H1 (cell line): Measurements from ENCODE around the gene ETV5. TPM values are rescaled to one million over a fixed set of nuclear protein-coding genes. Genes with fewer than 3 reads are reported as not detected.

ENCODE experiments used
- CTCF ChIA-PET: fragments of 300-600 bp; sonication (Branson Sonifier 250); formaldehyde crosslinking; loops from one replicate; lab custom pipeline; 2021; ENCODE audit not compliant: partially characterized antibody; lab: Charles Lee
- POLR2A ChIA-PET: fragments of 300-600 bp; sonication (Branson Sonifier 250); formaldehyde crosslinking; loops from one replicate; lab custom pipeline; 2021; ENCODE audit warnings: inconsistent platforms; ENCODE audit not compliant: partially characterized antibody; lab: Charles Lee
- DNase-seq, 2 experiments: peaks; one replicate each; pipeline versions ENCODE4 v3.0.0 to v3.0.0-alpha.2; 2010 to 2022; ENCODE audit warnings: low spot score in 2 of 2, low read depth in 1 of 2, mixed read lengths in 1 of 2
- FAIRE-seq: peaks from 2 replicates; lab custom pipeline; 2011; peaks lifted over from hg19 to GRCh38; lab: Jason Lieb, UNC
- H2AFZ ChIP-seq: 2 replicates; pipeline ENCODE4 v1.8.1; 2012; ENCODE audit warnings: low read length, inconsistent platforms
- H2AK5ac ChIP-seq: 2 replicates; pipeline ENCODE4 v1.6.1; 2013; ENCODE audit warnings: low read depth, low read length
- H2BK120ac ChIP-seq: replicated peaks from 2 replicates; pipeline ENCODE3; 2013; ENCODE audit warnings: low read depth, low read length, inconsistent platforms
- H2BK12ac ChIP-seq: 2 replicates; pipeline ENCODE4 v1.6.1; 2013; ENCODE audit warnings: low read depth, low read length
- H2BK15ac ChIP-seq: 2 replicates; pipeline ENCODE4 v1.6.1; 2013; ENCODE audit warnings: low read length
- H2BK20ac ChIP-seq: 2 replicates; pipeline ENCODE4 v1.6.1; 2013; ENCODE audit warnings: low read length
- H2BK5ac ChIP-seq: 2 replicates; pipeline ENCODE4 v1.6.1; 2013; ENCODE audit warnings: low read depth, low read length
- H3K14ac ChIP-seq: 2 replicates; pipeline ENCODE4 v1.6.1; 2013; ENCODE audit warnings: inconsistent platforms; ENCODE audit not compliant: insufficient read length
- H3K18ac ChIP-seq: 2 replicates; pipeline ENCODE4 v1.6.1; 2013; ENCODE audit warnings: low read length; ENCODE audit errors: extremely low read depth
- H3K23ac ChIP-seq: 2 replicates; pipeline ENCODE4 v1.6.1; 2013; ENCODE audit warnings: inconsistent platforms; ENCODE audit not compliant: insufficient read length
- H3K23me2 ChIP-seq: 2 replicates; pipeline ENCODE4 v1.6.1; 2013; ENCODE audit warnings: low read depth, low read length
- H3K27ac ChIP-seq: 2 replicates; pipeline ENCODE4 v1.6.1; 2011; ENCODE audit warnings: low read depth, low read length, inconsistent platforms
- H3K27me3 ChIP-seq, 4 experiments: replicated peaks in 1 of 4; 1 replicate in 1 of 4; 2 replicates in 3 of 4; pipeline versions ENCODE4 v1.6.1 to v1.8.1; 2011 to 2013; ENCODE audit warnings: low read length in 3 of 4, mild to moderate bottlenecking in 3 of 4, inconsistent platforms in 2 of 4, mixed read lengths in 2 of 4, moderate library complexity in 1 of 4; ENCODE audit not compliant: control insufficient read depth in 3 of 4, insufficient read depth in 3 of 4; ENCODE audit errors: extremely low read depth in 1 of 4
- H3K36me3 ChIP-seq, 4 experiments: 2 replicates each; pipeline versions ENCODE4 v1.6.1 to v1.8.1; 2011 to 2013; ENCODE audit warnings: mild to moderate bottlenecking in 4 of 4, low read length in 3 of 4, moderate library complexity in 2 of 4, control low read depth in 1 of 4, inconsistent platforms in 1 of 4; ENCODE audit not compliant: insufficient read depth in 4 of 4, control insufficient read depth in 2 of 4
- H3K4ac ChIP-seq: replicated peaks from 2 replicates; pipeline ENCODE3; 2013; ENCODE audit warnings: low read length, low read depth, mixed read lengths, inconsistent platforms; ENCODE audit not compliant: insufficient read length
- H3K4me1 ChIP-seq, 4 experiments: replicated peaks in 1 of 4; 1 replicate in 1 of 4; 2 replicates in 3 of 4; pipeline versions ENCODE4 v1.6.1 to v1.8.1; 2011 to 2013; ENCODE audit warnings: low read length in 3 of 4, inconsistent platforms in 2 of 4, mixed read lengths in 1 of 4; ENCODE audit not compliant: insufficient read depth in 4 of 4, control insufficient read depth in 3 of 4
- H3K4me2 ChIP-seq, 2 experiments: 2 replicates each; pipeline versions ENCODE4 v1.6.1 to v1.8.1; 2011 to 2013; ENCODE audit warnings: low read depth in 2 of 2, low read length in 2 of 2, control low read depth in 1 of 2, inconsistent platforms in 1 of 2, mild to moderate bottlenecking in 1 of 2; ENCODE audit not compliant: insufficient read depth in 1 of 2
- H3K4me3 ChIP-seq, 4 experiments: fragments of 200-600, 300-600 bp in 1 of 4; sonication (generic), shearing (Covaris generic), sonication (Bioruptor Twin) in 1 of 4; 2 replicates each; pipeline versions ENCODE4 v1.5.1 to v1.8.1; 2011 to 2016; ENCODE audit warnings: low read length in 4 of 4, low read depth in 3 of 4, control low read depth in 2 of 4, inconsistent platforms in 2 of 4, mild to moderate bottlenecking in 2 of 4, mixed read lengths in 1 of 4, moderate library complexity in 1 of 4; ENCODE audit not compliant: insufficient read depth in 2 of 4; ENCODE audit errors: extremely low read depth in 1 of 4
- H3K56ac ChIP-seq: replicated peaks from 2 replicates; pipeline ENCODE3; 2013; ENCODE audit warnings: low read depth, mild to moderate bottlenecking, mixed read lengths, low read length, inconsistent platforms; ENCODE audit not compliant: insufficient read length
- H3K79me1 ChIP-seq: 2 replicates; pipeline ENCODE4 v1.6.1; 2013; ENCODE audit warnings: low read depth, low read length, control low read depth
- H3K79me2 ChIP-seq, 2 experiments: 2 replicates each; pipeline versions ENCODE4 v1.6.1 to v1.8.1; 2012 to 2013; ENCODE audit warnings: low read length in 2 of 2, mild to moderate bottlenecking in 2 of 2, inconsistent platforms in 1 of 2; ENCODE audit not compliant: insufficient read depth in 2 of 2, control insufficient read depth in 1 of 2
- H3K9ac ChIP-seq, 4 experiments: replicated peaks in 1 of 4; 1 replicate in 1 of 4; 2 replicates in 3 of 4; pipeline versions ENCODE4 v1.6.1 to v1.8.1; 2011 to 2013; ENCODE audit warnings: low read depth in 3 of 4, low read length in 3 of 4, control low read depth in 2 of 4, mild to moderate bottlenecking in 2 of 4, moderate library complexity in 2 of 4, inconsistent platforms in 1 of 4; ENCODE audit errors: extremely low read depth in 1 of 4
- H3K9me3 ChIP-seq, 2 experiments: 2 replicates each; pipeline versions ENCODE4 v1.6.1 to v1.8.1; 2012 to 2013; ENCODE audit warnings: mild to moderate bottlenecking in 2 of 2, moderate library complexity in 2 of 2, control low read depth in 1 of 2, inconsistent platforms in 1 of 2, low read depth in 1 of 2, low read length in 1 of 2, mixed read lengths in 1 of 2; ENCODE audit not compliant: insufficient read depth in 2 of 2
- H4K20me1 ChIP-seq, 2 experiments: replicated peaks in 1 of 2; 2 replicates each; pipeline versions ENCODE3 to v1.8.1; 2011 to 2013; ENCODE audit warnings: inconsistent platforms in 2 of 2, low read length in 2 of 2, mild to moderate bottlenecking in 1 of 2; ENCODE audit not compliant: insufficient read depth in 2 of 2, control insufficient read depth in 1 of 2
- H4K5ac ChIP-seq: 2 replicates; pipeline ENCODE4 v1.6.1; 2013; ENCODE audit warnings: low read length, low read depth, mixed read lengths, inconsistent platforms; ENCODE audit not compliant: insufficient read length
- H4K8ac ChIP-seq: 2 replicates; pipeline ENCODE4 v1.8.0; 2013; ENCODE audit warnings: mild to moderate bottlenecking, moderate library complexity, low read length, inconsistent platforms; ENCODE audit not compliant: insufficient read depth; ENCODE audit errors: extremely low read depth
- H4K91ac ChIP-seq: replicated peaks from 2 replicates; pipeline ENCODE3; 2013; ENCODE audit warnings: low read length, mixed read lengths, inconsistent platforms; ENCODE audit not compliant: insufficient read length
- CEBPB ChIP-seq: IDR thresholded peaks from 2 replicates; pipeline ENCODE4 v1.6.1; 2012; ENCODE audit warnings: low read depth, low read length
- CTCF ChIP-seq, 3 experiments: IDR thresholded peaks; 1 replicate in 2 of 3; 2 replicates in 1 of 3; pipeline versions ENCODE4 v1.5.1 to v1.6.1; 2011; ENCODE audit warnings: low read length in 3 of 3, mild to moderate bottlenecking in 3 of 3, inconsistent platforms in 2 of 3, low read depth in 1 of 3, moderate library complexity in 1 of 3; ENCODE audit not compliant: insufficient read depth in 1 of 3; ENCODE audit errors: control extremely low read depth in 1 of 3
- MAX ChIP-seq: IDR thresholded peaks from 2 replicates; pipeline ENCODE4 v1.6.1; 2012; ENCODE audit warnings: inconsistent platforms
- RAD21 ChIP-seq, 2 experiments: IDR thresholded peaks in 1 of 2; conservative IDR thresholded peaks in 1 of 2; 2 replicates each; pipeline ENCODE4 v1.6.1; 2011; ENCODE audit warnings: low read depth in 2 of 2, low read length in 2 of 2, improper control_type of control experiment in 1 of 2, inconsistent platforms in 1 of 2, mild to moderate bottlenecking in 1 of 2, moderate library complexity in 1 of 2
- TAF1 ChIP-seq: IDR thresholded peaks from 2 replicates; pipeline ENCODE4 v1.6.1; 2011; ENCODE audit warnings: mild to moderate bottlenecking, low read depth, low read length
- YY1 ChIP-seq: IDR thresholded peaks from 2 replicates; pipeline ENCODE4 v1.6.1; 2011; ENCODE audit warnings: low read depth, mild to moderate bottlenecking, low read length
- WGBS, 2 experiments: shearing (Covaris generic) in 1 of 2; methylation state at CpG; one replicate each; pipeline versions ENCODE4 v1.1.6 to v1.1.7; 2013 to 2015; ENCODE audit warnings: low lambda C conversion rate in 2 of 2, mixed read lengths in 2 of 2, inconsistent platforms in 1 of 2, low coverage in 1 of 2, missing lambda C conversion rate in 1 of 2; ENCODE audit not compliant: insufficient replicate concordance in 2 of 2, insufficient coverage in 1 of 2, insufficient read length in 1 of 2; ENCODE audit errors: extremely low coverage in 1 of 2, missing lambda C conversion rate in 1 of 2; 5-methylcytosine and 5-hydroxymethylcytosine counted together
- polyA plus RNA-seq, 7 experiments: library from polyadenylated mRNA; depleted of rRNA in 3 of 7; stranded (reverse) in 5 of 7; unstranded in 2 of 7; fragments of >200 nt in 5 of 7; fragments of 200-250 nt in 2 of 7; gene quantifications; 1 replicate in 5 of 7; 2 replicates in 1 of 7; 4 replicates in 1 of 7; pipeline versions ENCODE4 v1.2.1 to v1.2.3, GENCODE V29; 2011 to 2013; ENCODE audit warnings: missing spikeins in 2 of 7, mixed read lengths in 2 of 7
- total RNA-seq: library from RNA; stranded (reverse); fragmentation: NEBNext Ultra II Directional; extraction: Animal tissue kit (Norgen Biotek cat#: 25700); gene quantifications from 2 replicates; pipeline ENCODE4 v1.2.1, GENCODE V29; 2021

The ETV5 gene
- total and polyA plus RNA-seq, 2 of the 8 experiments (the other 6 are each of a cell fraction or from before 2014, with no cell fraction given), result 13.1 to 36.9 TPM

DNA sequence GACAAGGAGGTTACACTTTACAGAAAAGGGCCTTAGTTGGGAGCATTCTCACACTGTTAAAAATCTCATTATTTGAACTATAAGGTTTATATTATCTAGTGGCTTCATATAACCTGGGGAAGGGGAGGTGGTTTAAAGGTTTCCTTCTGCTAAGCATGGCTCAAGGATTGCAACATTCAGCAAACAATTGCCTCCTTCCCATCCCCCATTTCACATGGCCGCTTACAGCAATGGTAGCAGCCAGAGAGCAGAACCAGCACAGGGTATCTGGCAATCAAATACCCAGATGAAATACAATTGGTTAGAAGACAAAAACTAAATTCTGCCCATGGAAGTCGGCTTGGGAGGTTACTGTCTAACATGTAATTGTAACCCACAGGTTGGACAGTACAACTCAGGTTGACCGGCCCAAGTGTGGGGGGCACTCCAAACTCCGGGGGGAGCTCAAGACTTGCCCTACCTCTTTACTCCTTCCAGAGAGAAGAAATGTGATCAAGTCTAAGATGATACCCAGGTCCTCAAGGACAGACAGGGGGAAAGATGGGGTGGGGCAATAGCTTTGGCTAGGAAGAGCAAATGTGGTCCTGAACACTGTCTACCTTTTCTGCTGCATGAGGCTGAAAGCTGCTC, 15.5 kb downstream of the ETV5 start:
- CTCF ChIA-PET, result interaction anchor here (0.6 to 1.5 kb wide), 8 partner anchors 10 to 148 kb away, joined by 3 to 5 read pairs (median 3); no protein-coding TSS in a partner anchor
- no peak overlapping the region for H3K23ac ChIP-seq

More for the DNA sequence above, 15.5 kb downstream of the ETV5 start:
- Histone ChIP-seq H4K91ac (no peak overlapping the region), H4K20me1 (no peaks in the 10 kb centered on the region), H3K27me3 (peaks cover 0 to 3% (median 0%) of the 10 kb centered on the region in 4 experiments; a peak in 4 of 7 replicates), H3K36me3 (no peaks in the 10 kb centered on the region), H3K79me1 (no peaks in the 10 kb centered on the region), H3K23me2 (peaks cover 9% of the 10 kb centered on the region), H3K4me2 (no peak overlapping the region), H4K8ac (no peak overlapping the region), H2AK5ac (no peak overlapping the region), H3K4me3 (no peak overlapping the region), H3K4ac (no peak overlapping the region), H3K27ac (no peak overlapping the region), H3K14ac (no peak overlapping the region), H3K79me2 (no peaks in the 10 kb centered on the region), H2BK15ac (no peak overlapping the region), H3K18ac (no peak overlapping the region), H4K5ac (no peak overlapping the region), H2BK5ac (no peak overlapping the region), H2BK12ac (no peak overlapping the region), H3K9me3 (no peaks in the 10 kb centered on the region), H2BK20ac (no peak overlapping the region), H3K56ac (no peak overlapping the region), H2AFZ (no peak overlapping the region), H2BK120ac (no peak overlapping the region), H3K4me1 (peaks cover 4 to 18% (median 17%) of the 10 kb centered on the region in 4 experiments), H3K9ac (no peak overlapping the region)
- DNase-seq (no peak), FAIRE-seq (no peak)
- TF ChIP-seq MAX, result 0 out of 2 replicates have a peak, but pooled peaks have one; percentile 37
- TF ChIP-seq CTCF (IDR thresholded peaks at IDR 0.05; ENCODE audit: control extremely low read depth in 1 of 3, insufficient read depth in 1 of 3, low read depth in 1 of 3, low read length in 3 of 3), result peak in 2 of 3 experiments; percentile 2 to 5; a peak in 2 of 4 replicates
- TF ChIP-seq TAF1, result no peak
- TF ChIP-seq YY1, result 0 out of 2 replicates have a peak, but pooled peaks have one; percentile 12
- peak; percentile 23 to 32 for TF ChIP-seq RAD21 (IDR thresholded peaks at IDR 0.05 in 1 of 2, conservative IDR thresholded peaks at IDR 0.05 in 1 of 2; ENCODE audit: low read depth in 2 of 2, low read length in 2 of 2)
- peak; percentile 74 for TF ChIP-seq CEBPB
- WGBS, 2 experiments, result 81% methylated on average over 4 of the region's 4 CpGs; no CpG with 5 or more reads in 1 of the 2 experiments
- POLR2A ChIA-PET, result interaction anchor here (0.5 to 1.9 kb wide), 6 partner anchors 9 to 90 kb away, joined by 3 to 8 read pairs (median 5); no protein-coding TSS in a partner anchor
